RWPE1 (cell line): ENCODE measurements around the gene LIN28A.
A peak's percentile ranks its signal among the peaks of the same experiment; 100 is the strongest.

Experiments used
- CTCF ChIA-PET: fragments of 350-600 bp; sonication (Branson Sonifier 250); formaldehyde crosslinking; extraction: SDS; loops from one replicate; lab custom pipeline; 2021; lab: Yijun Ruan, JAX
- POLR2A ChIA-PET: fragments of 400-600 bp; formaldehyde crosslinking; extraction: SDS; loops from one replicate; lab custom pipeline; 2020; ENCODE audit warnings: antibody characterized with exemption; ENCODE audit not compliant: low non-redundant PET; lab: Yijun Ruan, JAX
- DNase-seq: peaks from one replicate; pipeline ENCODE4 v3.0.0; 2012; ENCODE audit warnings: low spot score
- H3K27ac ChIP-seq: fragments of 450-650 bp; 2 replicates; pipeline ENCODE4 v1.5.1; 2017
- TF ChIP-seq, protein P1 (sequence below): fragments of 450-650 bp; conservative IDR thresholded peaks from 2 replicates; pipeline ENCODE4 v1.5.1; 2017; ENCODE audit warnings: low read depth, mild to moderate bottlenecking

Gene LIN28A

DNA sequence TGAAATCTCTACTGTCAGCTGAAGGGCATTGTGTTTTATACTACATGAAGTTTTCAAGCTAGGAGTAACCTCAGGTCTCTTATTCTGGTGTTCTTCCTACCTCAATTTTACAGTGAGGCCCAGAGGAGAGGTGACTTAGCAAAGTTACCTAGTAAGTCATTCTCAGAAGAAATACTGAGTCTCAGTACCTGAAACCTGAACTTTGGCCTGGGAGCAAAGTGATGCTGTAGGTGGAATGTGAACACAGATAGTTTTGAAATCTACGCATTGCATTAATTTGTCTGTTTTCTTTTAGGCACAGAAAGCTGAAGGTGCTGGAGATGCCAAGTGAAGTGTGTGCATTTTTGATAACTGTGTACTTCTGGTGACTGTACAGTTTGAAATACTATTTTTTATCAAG is 64.2 kb downstream of the LIN28A start:
- ChIA-PET CTCF (interaction anchor here (1.4 kb wide), 1 partner anchor 25 kb away, joined by 7 read pairs; no protein-coding TSS in a partner anchor), POLR2A (no interaction called here)
- no peak for DNase-seq
- TF ChIP-seq, protein P1, sequence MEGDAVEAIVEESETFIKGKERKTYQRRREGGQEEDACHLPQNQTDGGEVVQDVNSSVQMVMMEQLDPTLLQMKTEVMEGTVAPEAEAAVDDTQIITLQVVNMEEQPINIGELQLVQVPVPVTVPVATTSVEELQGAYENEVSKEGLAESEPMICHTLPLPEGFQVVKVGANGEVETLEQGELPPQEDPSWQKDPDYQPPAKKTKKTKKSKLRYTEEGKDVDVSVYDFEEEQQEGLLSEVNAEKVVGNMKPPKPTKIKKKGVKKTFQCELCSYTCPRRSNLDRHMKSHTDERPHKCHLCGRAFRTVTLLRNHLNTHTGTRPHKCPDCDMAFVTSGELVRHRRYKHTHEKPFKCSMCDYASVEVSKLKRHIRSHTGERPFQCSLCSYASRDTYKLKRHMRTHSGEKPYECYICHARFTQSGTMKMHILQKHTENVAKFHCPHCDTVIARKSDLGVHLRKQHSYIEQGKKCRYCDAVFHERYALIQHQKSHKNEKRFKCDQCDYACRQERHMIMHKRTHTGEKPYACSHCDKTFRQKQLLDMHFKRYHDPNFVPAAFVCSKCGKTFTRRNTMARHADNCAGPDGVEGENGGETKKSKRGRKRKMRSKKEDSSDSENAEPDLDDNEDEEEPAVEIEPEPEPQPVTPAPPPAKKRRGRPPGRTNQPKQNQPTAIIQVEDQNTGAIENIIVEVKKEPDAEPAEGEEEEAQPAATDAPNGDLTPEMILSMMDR = no peak
- no peak overlapping the region for H3K27ac ChIP-seq

DNA sequence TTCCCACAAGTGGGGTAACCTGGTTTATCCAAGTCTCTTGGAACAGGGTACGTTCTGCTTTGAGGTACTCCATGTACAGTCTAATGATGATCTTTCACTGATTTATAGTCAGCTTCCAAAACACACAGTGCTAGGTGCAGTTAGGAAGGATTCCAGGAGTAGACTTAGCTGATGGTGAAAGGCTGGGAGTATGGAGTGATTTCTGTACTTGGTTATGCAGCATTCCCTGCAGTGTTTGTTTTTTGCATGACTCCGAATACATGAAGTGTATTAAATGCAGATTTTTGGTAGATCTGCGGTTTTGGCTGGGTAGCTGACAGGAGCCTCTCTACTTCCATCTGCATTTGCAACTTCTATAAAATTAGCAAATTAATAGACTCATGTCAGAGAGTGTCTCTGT is 65.4 kb downstream of the LIN28A start:
- no peak for DNase-seq
- POLR2A ChIA-PET = no interaction called here
- no peak overlapping the region for H3K27ac ChIP-seq
- TF ChIP-seq, protein P1 = no peak
- CTCF ChIA-PET = no interaction called here

- DNase-seq = no peak
- POLR2A ChIA-PET = no interaction called here
- no peak overlapping the region for H3K27ac ChIP-seq
- CTCF ChIA-PET = no interaction called here
- TF ChIP-seq, protein P1 = no peak
Observed at GRCh38 chr1:26476958-26477357, 66.3 kb downstream of the LIN28A start.

- TF ChIP-seq, protein P1 = no peak
- peak overlapping the region; percentile 47 for H3K27ac ChIP-seq
- no peak for DNase-seq
- ChIA-PET POLR2A (no interaction called here), CTCF (no interaction called here)
Observed at GRCh38 chr1:26477446-26478152, 67.0 kb downstream of the LIN28A start.

DNA sequence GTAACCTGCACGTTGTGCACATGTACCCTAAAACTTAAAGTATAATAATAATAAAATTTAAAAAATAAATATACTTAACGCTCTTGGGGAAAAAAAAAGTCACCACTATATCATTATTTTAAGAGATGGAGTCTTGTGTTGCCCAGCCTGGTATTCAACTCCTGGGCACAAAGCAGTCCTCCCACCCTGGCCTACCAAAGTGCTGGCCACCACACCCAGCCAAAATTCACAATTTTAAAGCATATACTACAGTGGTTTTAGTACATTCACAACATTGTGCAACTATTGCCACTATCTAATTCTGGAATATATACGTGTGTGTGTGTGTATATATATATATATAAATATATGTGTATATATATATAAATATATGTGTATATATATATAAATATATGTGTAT is 67.5 kb downstream of the LIN28A start:
- H3K27ac ChIP-seq = no peak overlapping the region
- CTCF ChIA-PET = interaction anchor here (1.1 kb wide), 1 partner anchor 22 kb away, joined by 7 read pairs; no protein-coding TSS in a partner anchor
- POLR2A ChIA-PET = no interaction called here
- TF ChIP-seq, protein P1 = no peak
- DNase-seq = no peak

GRCh38 chr1:26478988-26479387 is 68.4 kb downstream of the LIN28A start:
- POLR2A ChIA-PET = no interaction called here
- DNase-seq = no peak
- CTCF ChIA-PET = interaction anchor here (1.1 kb wide), 1 partner anchor 21 kb away, joined by 7 read pairs; no protein-coding TSS in a partner anchor

More at GRCh38 chr1:26478988-26479387, 68.4 kb downstream of the LIN28A start:
- TF ChIP-seq, protein P1 = no peak
- H3K27ac ChIP-seq = peak overlapping the region; percentile 20
